ENCODE results near the gene KCNJ8.

Gene KCNJ8

DNA sequence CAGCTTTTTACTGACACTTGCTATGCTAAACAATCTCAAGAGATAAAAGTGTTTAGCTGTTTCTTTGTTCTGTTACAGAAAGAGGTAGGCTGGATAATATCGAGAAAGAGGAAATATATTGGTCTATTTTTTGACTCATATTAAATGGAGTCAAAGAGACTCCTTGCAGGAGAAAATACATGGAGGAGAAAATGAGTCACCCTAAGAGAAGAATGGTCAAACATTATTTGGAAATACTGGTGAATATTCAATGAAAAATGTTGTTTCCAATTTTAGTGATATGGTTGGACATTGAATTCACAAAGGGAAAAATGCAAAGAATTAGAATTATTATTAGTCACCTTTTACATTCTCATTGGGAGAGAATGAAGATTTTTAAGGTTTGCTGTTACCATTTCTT, 3.2 kb downstream of the KCNJ8 start:
- Histone ChIP-seq H3K9me3 (ENCODE audit: insufficient read depth, low read depth, low read length) (no peaks in the 10 kb centered on the region), H3K27me3 (ENCODE audit: insufficient read depth, low read length, poor library complexity, severe bottlenecking) (no peaks in the 10 kb centered on the region), H3K4me2 (ENCODE audit: low read depth, low read length, poor library complexity, severe bottlenecking) (no peak overlapping the region), H3K9ac (ENCODE audit: low read depth, low read length, poor library complexity, severe bottlenecking) (no peak overlapping the region), H3F3A (ENCODE audit: low read depth) (no peaks in the 10 kb centered on the region), H2AFZ (ENCODE audit: low read length) (no peak overlapping the region), H3K79me2 (ENCODE audit: insufficient read depth, low read length) (no peaks in the 10 kb centered on the region), H3K4me1 (ENCODE audit: insufficient read depth, low read length, poor library complexity, severe bottlenecking) (no peaks in the 10 kb centered on the region), H3K4me3 (ENCODE audit: low read length, poor library complexity, severe bottlenecking) (no peak overlapping the region), H4K20me1 (ENCODE audit: insufficient read depth, low read length, poor library complexity, severe bottlenecking) (no peaks in the 10 kb centered on the region), H3K9me2 (replicated peaks; ENCODE audit: low read depth, low read length) (no peaks in the 10 kb centered on the region), H3K36me3 (ENCODE audit: insufficient read depth, low read length) (no peaks in the 10 kb centered on the region)
- TF ChIP-seq EZH2phosphoT487 (IDR thresholded peaks at IDR 0.05; ENCODE audit: borderline replicate concordance) = no peak
- TF ChIP-seq CTCF (conservative IDR thresholded peaks at IDR 0.05; ENCODE audit: low read length) = no peak

GRCh38 chr12:21769307-21769706, 5.2 kb downstream of the KCNJ8 start:
- Histone ChIP-seq H3K4me1 (ENCODE audit: insufficient read depth, low read length, poor library complexity, severe bottlenecking) (no peaks in the 10 kb centered on the region), H3K79me2 (ENCODE audit: insufficient read depth, low read length) (no peaks in the 10 kb centered on the region), H3K9me3 (ENCODE audit: insufficient read depth, low read depth, low read length) (no peaks in the 10 kb centered on the region), H3K4me3 (ENCODE audit: low read length, poor library complexity, severe bottlenecking) (no peak overlapping the region), H3K9me2 (replicated peaks; ENCODE audit: low read depth, low read length) (no peaks in the 10 kb centered on the region), H3K9ac (ENCODE audit: low read depth, low read length, poor library complexity, severe bottlenecking) (no peak overlapping the region), H3K4me2 (ENCODE audit: low read depth, low read length, poor library complexity, severe bottlenecking) (no peak overlapping the region), H3K27me3 (ENCODE audit: insufficient read depth, low read length, poor library complexity, severe bottlenecking) (no peaks in the 10 kb centered on the region), H3F3A (ENCODE audit: low read depth) (no peaks in the 10 kb centered on the region), H4K20me1 (ENCODE audit: insufficient read depth, low read length, poor library complexity, severe bottlenecking) (no peaks in the 10 kb centered on the region), H2AFZ (ENCODE audit: low read length) (no peak overlapping the region), H3K36me3 (ENCODE audit: insufficient read depth, low read length) (no peaks in the 10 kb centered on the region)
- TF ChIP-seq EZH2phosphoT487 (IDR thresholded peaks at IDR 0.05; ENCODE audit: borderline replicate concordance) (no peak), CTCF (conservative IDR thresholded peaks at IDR 0.05; ENCODE audit: low read length) (no peak)

DNA sequence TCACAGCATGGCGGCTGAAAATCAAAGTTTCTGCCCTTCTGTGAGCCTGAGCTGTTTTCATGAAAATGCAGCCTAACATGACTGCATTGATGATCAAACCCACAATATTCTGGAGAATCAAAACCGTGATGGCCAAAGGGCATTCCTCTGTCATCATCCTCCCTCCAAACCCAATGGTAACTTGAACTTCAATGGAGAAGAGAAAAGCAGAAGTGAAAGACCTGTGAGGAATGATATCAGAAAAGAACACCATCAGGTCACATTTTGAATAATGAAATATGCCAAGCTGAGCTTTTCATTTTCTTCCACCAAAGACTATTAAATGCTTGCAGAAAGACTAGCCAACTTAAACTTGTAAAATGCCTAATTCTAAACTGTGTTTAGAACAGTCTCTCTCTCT, 8.1 kb downstream of the KCNJ8 start:
- Histone ChIP-seq H3K36me3 (ENCODE audit: insufficient read depth, low read length) (no peaks in the 10 kb centered on the region), H2AFZ (ENCODE audit: low read length) (no peak overlapping the region), H3K4me1 (ENCODE audit: insufficient read depth, low read length, poor library complexity, severe bottlenecking) (no peaks in the 10 kb centered on the region), H3F3A (ENCODE audit: low read depth) (no peaks in the 10 kb centered on the region), H3K79me2 (ENCODE audit: insufficient read depth, low read length) (no peaks in the 10 kb centered on the region), H3K4me2 (ENCODE audit: low read depth, low read length, poor library complexity, severe bottlenecking) (no peak overlapping the region), H3K27me3 (ENCODE audit: insufficient read depth, low read length, poor library complexity, severe bottlenecking) (no peaks in the 10 kb centered on the region), H3K9me2 (replicated peaks; ENCODE audit: low read depth, low read length) (no peaks in the 10 kb centered on the region), H3K9me3 (ENCODE audit: insufficient read depth, low read depth, low read length) (no peaks in the 10 kb centered on the region), H3K9ac (ENCODE audit: low read depth, low read length, poor library complexity, severe bottlenecking) (no peak overlapping the region), H3K4me3 (ENCODE audit: low read length, poor library complexity, severe bottlenecking) (no peak overlapping the region), H4K20me1 (ENCODE audit: insufficient read depth, low read length, poor library complexity, severe bottlenecking) (no peaks in the 10 kb centered on the region)
- TF ChIP-seq EZH2phosphoT487 (IDR thresholded peaks at IDR 0.05; ENCODE audit: borderline replicate concordance) (no peak), CTCF (conservative IDR thresholded peaks at IDR 0.05; ENCODE audit: low read length) (no peak)

All from Loucy (cell line).